ENCODE data around the gene PGA5. TPM values are rescaled to one million over a fixed set of nuclear protein-coding genes. Genes with fewer than 3 reads are reported as not detected.
"Not testable (repeated sequence)": the region's sequence is repeated elsewhere in the genome, so short reads cannot be mapped to it uniquely, and the experiment has no call there.

The PGA5 gene
- total RNA-seq, 1 donor from 2014 or later: 0.79 TPM

- Histone ChIP-seq H3K36me3 (ENCODE audit: insufficient read depth, low read length) (no peaks in the 10 kb centered on the region), H3K4me2 (ENCODE audit: low read length) (no peak overlapping the region), H3K9ac (ENCODE audit: low read length) (no peak overlapping the region), H3K4me1 (ENCODE audit: insufficient read depth, low read length) (no peaks in the 10 kb centered on the region), H4K20me1 (ENCODE audit: insufficient read depth, low read length) (no peaks in the 10 kb centered on the region), H3K27me3 (ENCODE audit: insufficient read depth, low read length) (peaks cover 15% of the 10 kb centered on the region), H3K9me3 (ENCODE audit: insufficient read depth, low read depth, low read length) (no peaks in the 10 kb centered on the region), H3K4me3 (ENCODE audit: insufficient read depth, low read depth, low read length) (no peak overlapping the region), H2AFZ (ENCODE audit: low read depth, low read length) (no peak overlapping the region), H3K79me2 (ENCODE audit: insufficient read depth, low read length) (no peaks in the 10 kb centered on the region), H3K27ac (ENCODE audit: low read depth, low read length) (no peak overlapping the region)
- no peaks in the 10 kb centered on the region for H3K4me1 Mint-ChIP-seq (ENCODE audit: low read depth, unreplicated experiment)
- H3K27ac Mint-ChIP-seq (ENCODE audit: unreplicated experiment): no peak overlapping the region
- H3K4me3 Mint-ChIP-seq (ENCODE audit: unreplicated experiment): no peak overlapping the region
- no peaks in the 10 kb centered on the region for H3K36me3 Mint-ChIP-seq (ENCODE audit: low read depth, unreplicated experiment)
- no peak for FAIRE-seq
- TF ChIP-seq EZH2 (IDR thresholded peaks at IDR 0.05; ENCODE audit: insufficient read depth, low read length): no peak
- peaks cover 48% of the 10 kb centered on the region for H3K27me3 Mint-ChIP-seq (ENCODE audit: low read depth, unreplicated experiment)
- DNase-seq (ENCODE audit: low read depth): no peak
- peaks cover 10% of the 10 kb centered on the region for H3K9me3 Mint-ChIP-seq (ENCODE audit: unreplicated experiment)
These were observed 41.9 kb upstream of the PGA5 start for GRCh38 chr11:61198948-61199523.

- Histone ChIP-seq H3K4me1 (ENCODE audit: insufficient read depth, low read length) (no peaks in the 10 kb centered on the region), H2AFZ (ENCODE audit: low read depth, low read length) (no peak overlapping the region), H3K9me3 (ENCODE audit: insufficient read depth, low read depth, low read length) (no peaks in the 10 kb centered on the region), H3K4me2 (ENCODE audit: low read length) (no peak overlapping the region), H3K36me3 (ENCODE audit: insufficient read depth, low read length) (no peaks in the 10 kb centered on the region), H4K20me1 (ENCODE audit: insufficient read depth, low read length) (no peaks in the 10 kb centered on the region), H3K9ac (ENCODE audit: low read length) (no peak overlapping the region), H3K79me2 (ENCODE audit: insufficient read depth, low read length) (no peaks in the 10 kb centered on the region), H3K27me3 (ENCODE audit: insufficient read depth, low read length) (peaks cover 10% of the 10 kb centered on the region), H3K4me3 (ENCODE audit: insufficient read depth, low read depth, low read length) (no peak overlapping the region), H3K27ac (ENCODE audit: low read depth, low read length) (no peak overlapping the region)
- Mint-ChIP-seq H3K4me1 (ENCODE audit: low read depth, unreplicated experiment) (no peaks in the 10 kb centered on the region), H3K27ac (ENCODE audit: unreplicated experiment) (no peak overlapping the region), H3K9me3 (ENCODE audit: unreplicated experiment) (peaks cover 10% of the 10 kb centered on the region), H3K4me3 (ENCODE audit: unreplicated experiment) (no peak overlapping the region), H3K36me3 (ENCODE audit: low read depth, unreplicated experiment) (no peaks in the 10 kb centered on the region), H3K27me3 (ENCODE audit: low read depth, unreplicated experiment) (peaks cover 43% of the 10 kb centered on the region)
- DNase-seq (ENCODE audit: low read depth) (no peak), FAIRE-seq (no peak)
- TF ChIP-seq CTCF (IDR thresholded peaks at IDR 0.05; ENCODE audit: insufficient read depth, low read depth, low read length): no peak
- no peak for TF ChIP-seq EZH2 (IDR thresholded peaks at IDR 0.05; ENCODE audit: insufficient read depth, low read length)
These were observed 39.5 kb upstream of the PGA5 start for GRCh38 chr11:61201476-61201875.

- H3K9me3 Mint-ChIP-seq (ENCODE audit: unreplicated experiment); H3K4me2 ChIP-seq (ENCODE audit: low read length); H2AFZ ChIP-seq (ENCODE audit: low read depth, low read length); H3K36me3 Mint-ChIP-seq (ENCODE audit: low read depth, unreplicated experiment); H3K36me3 ChIP-seq (ENCODE audit: insufficient read depth, low read length); H3K27me3 ChIP-seq (ENCODE audit: insufficient read depth, low read length); H3K79me2 ChIP-seq (ENCODE audit: insufficient read depth, low read length); H3K4me1 Mint-ChIP-seq (ENCODE audit: low read depth, unreplicated experiment); H3K27ac ChIP-seq (ENCODE audit: low read depth, low read length); H3K4me1 ChIP-seq (ENCODE audit: insufficient read depth, low read length); H3K27ac Mint-ChIP-seq (ENCODE audit: unreplicated experiment); H3K4me3 ChIP-seq (ENCODE audit: insufficient read depth, low read depth, low read length); H3K9me3 ChIP-seq (ENCODE audit: insufficient read depth, low read depth, low read length); H3K9ac ChIP-seq (ENCODE audit: low read length); DNase-seq (ENCODE audit: low read depth); H3K4me3 Mint-ChIP-seq (ENCODE audit: unreplicated experiment); FAIRE-seq; H4K20me1 ChIP-seq (ENCODE audit: insufficient read depth, low read length): not testable (repeated sequence)
- peaks cover 43% of the 10 kb centered on the region for H3K27me3 Mint-ChIP-seq (ENCODE audit: low read depth, unreplicated experiment)
These were observed 37.8 kb upstream of the PGA5 start, which contains the start of gene PGA3 for GRCh38 chr11:61202950-61203746. TSS of gene PGA3 (plus strand) at chr11:61203515. CDS start at chr11:61203565, 50 bp downstream.

- H3K27me3 Mint-ChIP-seq (ENCODE audit: low read depth, unreplicated experiment): peaks cover 43% of the 10 kb centered on the region
- not testable (repeated sequence) for H3K4me1 Mint-ChIP-seq (ENCODE audit: low read depth, unreplicated experiment); H3K27ac Mint-ChIP-seq (ENCODE audit: unreplicated experiment); H3K4me1 ChIP-seq (ENCODE audit: insufficient read depth, low read length); H2AFZ ChIP-seq (ENCODE audit: low read depth, low read length); DNase-seq (ENCODE audit: low read depth); H4K20me1 ChIP-seq (ENCODE audit: insufficient read depth, low read length); H3K36me3 Mint-ChIP-seq (ENCODE audit: low read depth, unreplicated experiment); H3K27me3 ChIP-seq (ENCODE audit: insufficient read depth, low read length); H3K4me2 ChIP-seq (ENCODE audit: low read length); H3K4me3 Mint-ChIP-seq (ENCODE audit: unreplicated experiment); H3K9me3 Mint-ChIP-seq (ENCODE audit: unreplicated experiment); H3K27ac ChIP-seq (ENCODE audit: low read depth, low read length); H3K4me3 ChIP-seq (ENCODE audit: insufficient read depth, low read depth, low read length); H3K9me3 ChIP-seq (ENCODE audit: insufficient read depth, low read depth, low read length); H3K9ac ChIP-seq (ENCODE audit: low read length); H3K36me3 ChIP-seq (ENCODE audit: insufficient read depth, low read length); H3K79me2 ChIP-seq (ENCODE audit: insufficient read depth, low read length); FAIRE-seq
These were observed 37.1 kb upstream of the PGA5 start for GRCh38 chr11:61203873-61204272.

GRCh38 chr11:61204502-61205059 is 36.4 kb upstream of the PGA5 start:
- H3K79me2 ChIP-seq (ENCODE audit: insufficient read depth, low read length); H3K27ac ChIP-seq (ENCODE audit: low read depth, low read length); H3K36me3 ChIP-seq (ENCODE audit: insufficient read depth, low read length); H3K9ac ChIP-seq (ENCODE audit: low read length); H3K27me3 ChIP-seq (ENCODE audit: insufficient read depth, low read length); H3K4me3 Mint-ChIP-seq (ENCODE audit: unreplicated experiment); H3K36me3 Mint-ChIP-seq (ENCODE audit: low read depth, unreplicated experiment); H3K4me3 ChIP-seq (ENCODE audit: insufficient read depth, low read depth, low read length); H3K9me3 Mint-ChIP-seq (ENCODE audit: unreplicated experiment); FAIRE-seq; H3K4me1 ChIP-seq (ENCODE audit: insufficient read depth, low read length); H2AFZ ChIP-seq (ENCODE audit: low read depth, low read length); H3K9me3 ChIP-seq (ENCODE audit: insufficient read depth, low read depth, low read length); H3K4me1 Mint-ChIP-seq (ENCODE audit: low read depth, unreplicated experiment); DNase-seq (ENCODE audit: low read depth); H3K4me2 ChIP-seq (ENCODE audit: low read length); H4K20me1 ChIP-seq (ENCODE audit: insufficient read depth, low read length); H3K27ac Mint-ChIP-seq (ENCODE audit: unreplicated experiment): not testable (repeated sequence)
- peaks cover 41% of the 10 kb centered on the region for H3K27me3 Mint-ChIP-seq (ENCODE audit: low read depth, unreplicated experiment)

All from astrocyte (in vitro differentiated cells and primary cell).